Inflammatory macrophage (primary cell): ENCODE results near the gene INSL3.
"Not testable (repeated sequence)": the region's sequence is repeated elsewhere in the genome, so short reads cannot be mapped to it uniquely, and the experiment has no call there.

Source experiments
- DNase-seq, 2 donors: peaks; one replicate each; pipeline ENCODE4 v3.0.0-alpha.2; 2020 to 2022

Gene INSL3

GRCh38 chr19:17812099-17812498 is 9.2 kb downstream of the INSL3 start:
- DNase-seq, result no peak

DNA sequence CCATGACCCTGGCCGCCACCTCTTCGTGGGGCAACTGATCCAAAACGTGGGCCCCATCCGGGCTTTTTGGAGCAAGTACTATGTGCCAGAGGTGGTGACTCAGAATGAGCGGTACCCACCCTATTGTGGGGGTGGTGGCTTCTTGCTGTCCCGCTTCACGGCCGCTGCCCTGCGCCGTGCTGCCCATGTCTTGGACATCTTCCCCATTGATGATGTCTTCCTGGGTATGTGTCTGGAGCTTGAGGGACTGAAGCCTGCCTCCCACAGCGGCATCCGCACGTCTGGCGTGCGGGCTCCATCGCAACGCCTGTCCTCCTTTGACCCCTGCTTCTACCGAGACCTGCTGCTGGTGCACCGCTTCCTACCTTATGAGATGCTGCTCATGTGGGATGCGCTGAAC is 9.6 kb downstream of the INSL3 start:
- DNase-seq, result no peak

DNA sequence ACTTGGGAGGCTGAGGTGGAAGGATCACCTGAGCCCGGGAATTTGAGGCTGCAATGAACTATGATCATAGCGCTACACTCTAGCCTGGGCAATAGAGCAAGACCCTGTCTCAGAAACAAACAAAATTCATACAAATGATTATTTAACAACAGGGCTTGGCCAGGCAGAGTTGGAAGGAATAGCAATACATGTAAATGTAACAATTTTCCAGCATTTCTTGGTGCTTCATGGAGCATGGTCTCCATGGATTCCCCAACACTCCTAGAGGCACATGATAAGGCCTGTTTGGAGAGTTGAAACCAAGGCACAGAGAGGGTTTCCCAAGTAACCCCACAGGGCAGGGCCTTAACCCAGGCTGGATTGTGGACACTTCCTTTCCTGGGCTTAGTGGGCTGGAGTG is 10.2 kb downstream of the INSL3 start:
- no peak for DNase-seq

DNA sequence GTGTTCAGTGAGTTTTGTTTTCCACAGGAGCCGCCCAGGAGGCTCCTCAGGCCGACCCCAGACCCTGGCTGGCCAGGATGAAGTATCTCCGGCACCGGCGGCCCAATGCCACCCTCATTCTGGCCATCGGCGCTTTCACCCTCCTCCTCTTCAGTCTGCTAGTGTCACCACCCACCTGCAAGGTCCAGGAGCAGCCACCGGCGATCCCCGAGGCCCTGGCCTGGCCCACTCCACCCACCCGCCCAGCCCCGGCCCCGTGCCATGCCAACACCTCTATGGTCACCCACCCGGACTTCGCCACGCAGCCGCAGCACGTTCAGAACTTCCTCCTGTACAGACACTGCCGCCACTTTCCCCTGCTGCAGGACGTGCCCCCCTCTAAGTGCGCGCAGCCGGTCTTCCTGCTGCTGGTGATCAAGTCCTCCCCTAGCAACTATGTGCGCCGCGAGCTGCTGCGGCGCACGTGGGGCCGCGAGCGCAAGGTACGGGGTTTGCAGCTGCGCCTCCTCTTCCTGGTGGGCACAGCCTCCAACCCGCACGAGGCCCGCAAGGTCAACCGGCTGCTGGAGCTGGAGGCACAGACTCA is 13.5 kb downstream of the INSL3 start:
- DNase-seq, result no peak

GRCh38 chr19:17806945-17807344 is 14.4 kb downstream of the INSL3 start:
- peak in 1 of 2 donors; percentile 17 for DNase-seq

- DNase-seq, result no peak
These were observed 15.9 kb downstream of the INSL3 start for GRCh38 chr19:17805427-17805826.

GRCh38 chr19:17803264-17803896 is 17.9 kb downstream of the INSL3 start:
- peak; percentile 73 to 82 for DNase-seq

- no peak for DNase-seq
These were observed 19.0 kb downstream of the INSL3 start for GRCh38 chr19:17802137-17802858.

DNA sequence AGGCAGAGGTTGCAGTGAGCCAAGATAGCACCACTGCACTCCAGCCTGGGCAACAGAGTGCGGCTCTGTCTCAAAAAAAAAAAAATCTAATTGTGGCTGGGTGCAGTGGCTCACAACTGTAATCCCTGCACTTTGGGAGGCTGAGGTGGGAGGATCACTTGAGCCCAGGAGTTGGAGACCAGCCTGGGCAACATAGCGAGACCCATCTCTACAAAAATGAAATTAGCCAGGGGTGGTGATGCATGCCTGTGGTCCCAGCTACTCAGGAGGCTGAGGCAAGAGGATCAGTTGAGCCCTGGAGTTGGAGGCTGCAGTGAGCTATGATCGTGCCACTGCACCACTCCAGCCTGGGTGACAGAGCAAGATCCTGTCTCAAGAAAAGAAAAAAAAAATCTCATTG is 22.7 kb downstream of the INSL3 start:
- DNase-seq, result not testable (repeated sequence)

GRCh38 chr19:17797424-17798201 is 23.7 kb downstream of the INSL3 start:
- DNase-seq, result peak in 1 of 2 donors; percentile 29

GRCh38 chr19:17796838-17797423 is 24.4 kb downstream of the INSL3 start:
- DNase-seq, result no peak

DNA sequence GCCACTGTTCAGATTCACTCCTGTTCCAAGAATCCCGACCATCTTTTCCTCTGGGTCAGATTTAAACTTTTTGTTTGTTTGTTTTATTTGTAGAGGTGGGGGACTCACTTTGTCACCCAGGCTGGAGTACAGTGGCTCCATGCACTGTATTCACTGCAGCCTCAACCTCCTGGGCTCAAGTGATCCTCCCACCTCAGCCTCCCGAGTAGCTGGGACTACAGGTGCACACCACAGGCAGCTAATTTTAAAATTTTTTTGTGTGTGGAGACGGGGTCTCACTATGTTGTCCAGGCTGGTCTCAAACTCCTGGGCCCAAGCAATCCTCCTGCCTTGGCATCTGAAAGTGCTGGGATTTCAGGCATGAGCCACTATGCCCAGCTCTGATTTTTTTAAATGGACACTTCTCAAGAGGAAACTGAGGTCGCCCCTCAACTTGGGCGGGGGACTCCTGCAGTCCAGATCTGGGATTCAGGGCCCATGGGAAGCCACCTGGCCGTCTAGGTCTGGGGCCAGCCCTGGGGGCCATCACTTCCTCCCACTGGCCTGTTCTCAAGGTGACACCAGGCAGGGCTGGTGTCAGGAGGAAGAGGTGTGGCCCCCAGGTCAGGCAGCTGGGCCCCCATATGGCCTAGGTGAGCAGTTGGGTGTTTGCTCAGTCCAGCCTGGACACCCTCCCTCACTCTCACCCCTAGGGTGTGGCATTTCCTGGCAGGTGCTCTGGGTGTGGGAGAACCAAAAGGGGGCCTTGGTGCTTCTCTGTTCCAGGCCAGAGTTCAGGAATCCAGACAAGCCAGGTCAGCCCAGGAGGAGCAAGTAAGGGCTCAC is 25.1 kb downstream of the INSL3 start:
- no peak for DNase-seq

DNA sequence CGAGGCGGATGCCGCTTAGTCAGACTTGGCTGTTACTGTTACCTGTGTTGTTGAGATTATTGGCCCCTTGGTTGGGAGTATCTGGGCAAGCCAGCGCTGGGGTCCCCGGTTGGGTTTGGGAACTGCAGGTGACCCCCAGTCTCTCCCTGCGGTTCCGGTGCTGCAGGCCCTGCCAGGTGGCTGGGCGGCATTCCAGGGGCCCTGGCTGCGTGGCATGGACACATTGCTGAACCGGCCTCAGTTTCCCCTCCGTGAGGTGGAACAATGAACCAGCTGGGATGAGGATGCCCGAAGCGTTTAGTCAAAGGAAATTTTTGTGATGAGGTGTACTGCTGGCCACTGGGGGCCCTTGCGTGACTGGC is 25.8 kb downstream of the INSL3 start:
- DNase-seq, result no peak

DNA sequence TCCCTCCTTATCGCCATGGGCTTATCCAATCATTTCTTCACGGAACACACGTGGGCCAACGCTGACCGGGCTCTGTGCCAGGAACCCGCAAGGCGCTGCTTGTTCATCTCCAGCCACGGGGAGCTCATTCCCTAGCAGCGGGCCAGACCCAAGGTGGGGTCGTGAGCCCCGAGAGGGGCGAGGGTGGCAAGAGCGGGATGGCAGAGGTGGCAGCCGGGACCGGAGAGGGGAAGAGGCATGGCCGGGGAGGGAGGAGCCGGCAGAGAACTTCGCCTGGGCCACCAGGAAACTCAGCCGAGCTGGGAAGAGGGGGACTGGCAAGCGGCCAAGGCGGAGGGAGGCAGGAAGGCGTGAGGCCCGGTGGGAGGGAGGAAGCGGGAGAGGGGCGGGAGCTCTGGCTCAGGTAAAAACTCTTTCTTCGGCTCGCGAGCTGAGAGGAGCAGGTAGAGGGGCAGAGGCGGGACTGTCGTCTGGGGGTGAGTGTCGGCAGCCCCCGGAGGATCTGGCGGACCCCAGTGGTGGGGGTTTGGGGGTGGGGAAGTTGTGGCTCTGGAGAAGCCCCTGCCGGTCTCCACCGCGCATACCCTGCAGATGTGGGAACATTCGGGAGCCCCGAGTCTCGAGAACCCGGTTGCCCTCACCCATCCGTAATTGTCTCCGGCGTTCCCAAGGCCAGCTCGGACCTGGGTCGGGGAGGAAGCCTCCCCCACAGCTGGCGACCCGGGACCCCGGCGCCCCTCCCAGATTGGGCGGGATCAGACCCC is 26.4 kb downstream of the INSL3 start, which contains the start of gene B3GNT3:
Gene B3GNT3, plus strand, starts transcription at position 408 of the 764 bp plus-strand sequence. CDS start 12,670 bp downstream, outside the sequence.
- DNase-seq, result peak; percentile 11 to 16

DNA sequence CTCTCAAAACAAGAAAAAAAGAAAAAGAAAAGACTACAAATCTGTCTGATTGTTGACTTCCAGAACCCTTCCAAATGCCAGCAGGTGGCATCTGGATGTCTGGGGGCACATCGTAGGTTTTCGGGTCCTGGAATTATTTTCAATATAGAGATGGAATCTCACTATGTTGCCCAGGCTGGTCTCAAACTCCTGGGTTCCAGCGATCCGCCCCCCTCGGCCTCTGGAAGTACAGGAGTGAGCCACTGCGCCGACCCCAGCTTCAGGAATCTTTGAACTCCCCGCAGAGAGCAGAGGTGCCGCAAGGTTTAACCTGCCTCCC is 26.9 kb downstream of the INSL3 start:
- no peak for DNase-seq

DNA sequence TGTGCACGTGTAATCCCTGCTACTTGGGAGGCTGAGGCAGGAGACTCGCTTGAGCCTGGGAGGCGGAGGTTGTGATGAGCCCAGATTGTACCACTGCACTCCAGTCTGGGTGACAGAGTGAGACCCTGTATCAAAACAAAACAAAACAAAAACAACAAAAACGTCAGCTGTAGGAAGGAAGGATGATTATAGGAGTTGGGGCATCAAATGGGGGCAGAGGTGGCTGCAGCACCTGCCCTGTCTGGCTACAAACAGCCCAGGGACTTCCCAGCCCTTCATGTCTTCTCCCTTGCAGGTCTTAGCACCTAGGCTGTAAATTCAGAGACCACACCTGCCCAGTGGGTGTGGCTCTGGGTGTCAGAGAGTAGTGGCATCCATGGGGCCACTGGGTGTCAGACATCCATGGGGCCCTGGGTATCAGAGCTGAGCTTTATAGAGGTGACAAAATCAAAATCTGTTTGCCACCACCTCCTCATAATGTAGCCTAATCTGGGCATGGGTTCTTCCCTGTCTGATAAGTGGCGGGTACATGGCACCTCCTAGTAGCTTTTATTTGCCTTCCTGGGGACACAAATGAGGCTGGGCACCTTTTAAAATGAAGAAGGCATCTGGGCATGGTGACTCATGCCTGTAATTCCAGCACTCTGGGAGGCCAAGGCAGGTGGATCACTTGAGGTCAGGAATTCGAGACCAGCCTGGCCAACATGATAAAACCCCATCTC is 31.1 kb downstream of the INSL3 start:
- DNase-seq, result no peak

DNA sequence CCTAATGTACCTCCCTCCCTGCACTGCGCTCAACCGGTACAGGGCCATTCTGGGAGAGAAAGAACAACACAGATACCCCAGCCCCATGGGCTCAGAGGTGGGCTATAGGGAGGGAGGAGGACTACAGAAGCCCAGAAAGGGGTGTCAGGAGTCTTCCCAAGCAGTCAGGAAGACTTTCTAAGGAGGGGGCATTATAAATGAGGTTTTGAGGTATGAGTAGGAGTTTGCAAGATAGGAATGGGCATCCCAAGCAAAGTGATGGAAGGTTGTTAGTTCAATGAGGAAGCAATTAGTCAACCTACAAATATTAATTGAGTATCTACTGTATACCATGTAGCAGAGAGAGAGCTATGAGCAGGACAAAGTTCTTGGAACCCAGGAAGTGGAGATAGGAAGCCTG is 32.7 kb downstream of the INSL3 start:
- DNase-seq, result no peak

DNA sequence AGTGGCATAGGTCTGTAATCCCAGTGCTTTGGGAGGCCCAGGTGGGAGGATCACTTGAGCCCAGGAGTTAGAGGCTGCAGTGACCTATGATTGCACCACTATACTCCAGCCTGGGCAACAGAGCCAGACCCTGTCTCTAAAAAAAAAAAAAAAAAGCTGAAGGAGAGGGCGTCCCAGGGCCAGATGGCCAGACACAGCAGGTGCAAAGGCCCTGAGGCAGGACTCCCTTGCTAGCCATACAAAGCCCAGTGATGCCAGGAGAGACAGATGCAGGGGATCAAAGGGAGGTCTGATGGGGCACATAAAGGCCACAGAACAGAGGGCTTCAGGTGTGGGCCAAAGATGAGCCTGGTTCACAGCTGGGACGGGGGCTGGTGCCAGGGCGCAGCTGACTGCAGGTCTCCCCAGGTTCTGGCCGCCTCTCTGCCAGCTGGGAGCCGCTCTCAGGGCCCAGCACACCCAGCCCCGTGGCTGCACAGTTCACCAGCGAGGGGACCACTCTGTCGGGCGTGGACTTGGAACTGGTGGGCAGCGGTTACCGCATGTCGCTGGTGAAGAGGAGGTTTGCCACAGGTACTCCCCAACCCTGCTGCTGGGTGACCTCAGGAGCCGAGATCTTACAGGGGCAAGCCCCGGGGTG is 33.9 kb downstream of the INSL3 start:
- no peak for DNase-seq

DNA sequence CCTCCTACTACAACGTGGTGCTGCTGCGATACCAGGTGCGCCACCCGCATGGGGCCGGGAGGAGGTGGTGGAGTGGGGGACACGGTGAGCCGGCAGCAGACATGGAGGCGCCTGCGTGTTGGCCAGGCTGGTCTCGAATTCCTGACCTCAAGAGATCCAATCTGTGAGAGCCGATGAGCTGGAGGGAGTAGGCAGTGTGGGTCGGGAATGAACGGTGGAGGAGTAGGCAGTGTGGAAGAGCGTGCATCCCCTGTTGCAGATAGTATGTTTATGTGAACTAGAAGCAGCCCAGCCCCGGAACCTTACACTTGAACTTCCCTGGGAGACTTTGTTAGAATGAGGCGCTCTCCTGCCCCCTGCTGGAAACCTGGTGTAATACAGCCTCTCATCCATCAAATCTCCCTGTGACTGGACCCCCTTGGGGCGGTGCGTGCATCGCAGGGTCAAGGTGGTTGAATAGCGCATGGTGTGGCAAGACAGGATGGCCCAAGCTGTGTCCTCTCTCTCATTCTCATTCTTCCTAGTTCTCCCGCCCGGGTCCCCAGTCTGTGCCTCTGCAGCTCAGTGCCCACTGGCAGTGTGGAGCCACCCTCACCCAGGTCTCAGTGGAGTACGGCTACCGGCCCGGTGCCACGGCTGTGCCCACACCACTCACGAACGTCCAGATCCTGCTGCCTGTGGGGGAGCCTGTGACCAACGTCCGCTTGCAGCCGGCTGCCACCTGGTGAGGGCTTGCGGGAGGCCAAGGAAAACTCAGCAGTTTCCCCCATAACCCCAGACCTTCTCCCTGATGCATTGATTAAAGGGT is 36.9 kb downstream of the INSL3 start:
- DNase-seq, result peak; percentile 76 to 80
